Naive B cell (primary cell): ENCODE data around the gene CUZD1. TPM values are rescaled to one million over a fixed set of nuclear protein-coding genes. Genes with fewer than 3 reads are reported as not detected.

Experiments
- polyA plus RNA-seq, 6 donors: library from polyadenylated mRNA; unstranded; fragments of 300-500 nt; fragmentation: Illumina TruSeq; gene quantifications; one replicate each; pipeline ENCODE4 v1.2.3, GENCODE V29; 2021; ENCODE audit warnings: low read depth in 6 of 6

Gene CUZD1
- polyA plus RNA-seq, 6 donors from 2014 or later: 0.29 to 1.7 (median 1.2) TPM; not detected in 1

Other genes starting within 250 kb of the CUZD1 start
- gene C10orf120, start 146.0 kb downstream of the CUZD1 start, polyA plus RNA-seq: not detected
- gene FAM24B, start 33.7 kb upstream of the CUZD1 start, polyA plus RNA-seq: 10 to 100 TPM in 4 of 6 donors, 1 to 10 TPM in 2; 5.0 to 14.0 (median 11.5) TPM
- not detected for gene FAM24A, start 64.8 kb upstream of the CUZD1 start, polyA plus RNA-seq
- 10 to 100 TPM in 1 of 6 donors, 1 to 10 TPM in 5; 3.4 to 12.5 (median 7.6) TPM for gene C10orf88, start 108.4 kb upstream of the CUZD1 start, polyA plus RNA-seq
- gene PSTK, start 134.5 kb upstream of the CUZD1 start, polyA plus RNA-seq: 1 to 10 TPM; 3.5 to 7.8 (median 6.7) TPM
- gene IKZF5, start 162.9 kb upstream of the CUZD1 start, polyA plus RNA-seq: 10 to 100 TPM; 12.1 to 18.7 (median 16.0) TPM
- 10 to 100 TPM; 18.4 to 28.6 (median 25.1) TPM for gene ACADSB, start 163.1 kb upstream of the CUZD1 start, polyA plus RNA-seq